KBM-7 (cell line): ENCODE results near the gene WNT3A.
"Not testable (repeated sequence)": the region's sequence is repeated elsewhere in the genome, so short reads cannot be mapped to it uniquely, and the experiment has no call there.

Source experiments
- DNase-seq: peaks from one replicate; pipeline ENCODE4 v3.0.0-alpha.2; 2015
- in situ Hi-C: fragments of 300-500 bp; cut with MboI; formaldehyde crosslinking; loops from 2 replicates; pipeline ENCODE4 v1.14.3; 2020; ENCODE audit warnings: low sequenced_read_pairs, low pct_unique_long_range_greater_than_20kb, mixed read lengths

Gene WNT3A

GRCh38 chr1:228009828-228010775 is 3.3 kb downstream of the WNT3A start:
- in situ Hi-C loops, result loop anchor here (10.0 kb wide), 1 partner anchor 65 kb away; no protein-coding TSS in a partner anchor

GRCh38 chr1:228010921-228011320 is 4.1 kb downstream of the WNT3A start:
- DNase-seq, result no peak
- in situ Hi-C loops, result loop anchor here (10.0 kb wide), 1 partner anchor 64 kb away; no protein-coding TSS in a partner anchor

More at GRCh38 chr1:228009828-228010775, 3.3 kb downstream of the WNT3A start:
- no peak for DNase-seq

- in situ Hi-C loops, result loop anchor here (10.0 kb wide), 1 partner anchor 63 kb away; no protein-coding TSS in a partner anchor
Observed at GRCh38 chr1:228011721-228012311, 5.0 kb downstream of the WNT3A start.

GRCh38 chr1:228012555-228012954 is 5.8 kb downstream of the WNT3A start:
- DNase-seq, result no peak

More at GRCh38 chr1:228011721-228012311, 5.0 kb downstream of the WNT3A start:
- no peak for DNase-seq

GRCh38 chr1:228013131-228013934 is 6.5 kb downstream of the WNT3A start:
- DNase-seq, result no peak
- in situ Hi-C loops, result loop anchor here (10.0 kb wide), 1 partner anchor 61 kb away; no protein-coding TSS in a partner anchor

More at GRCh38 chr1:228012555-228012954, 5.8 kb downstream of the WNT3A start:
- in situ Hi-C loops, result loop anchor here (10.0 kb wide), 1 partner anchor 62 kb away; no protein-coding TSS in a partner anchor

- in situ Hi-C loops, result loop anchor here (10.0 kb wide), 1 partner anchor 61 kb away; no protein-coding TSS in a partner anchor
- DNase-seq, result peak; percentile 38
Observed at GRCh38 chr1:228013935-228014930, 7.4 kb downstream of the WNT3A start.

- in situ Hi-C loops, result loop anchor here (10.0 kb wide), 1 partner anchor 59 kb away; no protein-coding TSS in a partner anchor
- DNase-seq, result no peak
Observed at GRCh38 chr1:228015276-228016180, 8.7 kb downstream of the WNT3A start.

GRCh38 chr1:228016181-228016510 is 9.3 kb downstream of the WNT3A start:
- DNase-seq, result no peak
- in situ Hi-C loops, result loop anchor here (10.0 kb wide), 1 partner anchor 59 kb away; no protein-coding TSS in a partner anchor

GRCh38 chr1:228016653-228017355 is 10.0 kb downstream of the WNT3A start:
- DNase-seq, result no peak
- in situ Hi-C loops, result loop anchor here (10.0 kb wide), 1 partner anchor 58 kb away; no protein-coding TSS in a partner anchor

- DNase-seq, result no peak
- in situ Hi-C loops, result loop anchor here (10.0 kb wide), 1 partner anchor 57 kb away; no protein-coding TSS in a partner anchor
Observed at GRCh38 chr1:228017356-228018124, 10.7 kb downstream of the WNT3A start.

GRCh38 chr1:228018125-228018398 is 11.3 kb downstream of the WNT3A start:
- in situ Hi-C loops, result loop anchor here (10.0 kb wide), 1 partner anchor 57 kb away; no protein-coding TSS in a partner anchor
- no peak for DNase-seq

GRCh38 chr1:228018961-228019721 is 12.3 kb downstream of the WNT3A start:
- in situ Hi-C loops, result loop anchor here (10.0 kb wide), 1 partner anchor 56 kb away; no protein-coding TSS in a partner anchor
- no peak for DNase-seq

GRCh38 chr1:228019722-228020083 is 12.9 kb downstream of the WNT3A start:
- in situ Hi-C loops, result loop anchor here (10.0 kb wide), 1 partner anchor 55 kb away; no protein-coding TSS in a partner anchor
- not testable (repeated sequence) for DNase-seq

GRCh38 chr1:228020686-228021354 is 14.0 kb downstream of the WNT3A start:
- in situ Hi-C loops, result no loop called here
- DNase-seq, result no peak
